Vagina (tissue), 2 donors: ENCODE results near the gene OPRD1. TPM values are rescaled to one million over a fixed set of nuclear protein-coding genes. Genes with fewer than 3 reads are reported as not detected.

Experiments
- DNase-seq, 2 donors: peaks; one replicate each; pipeline ENCODE4 v3.0.0-alpha.2; 2017; ENCODE audit errors: extremely low spot score in 2 of 2
- H3K27ac ChIP-seq: fragments of 200-600 bp; sonication (generic); one replicate; pipeline ENCODE4 v1.5.1; 2019
- H3K27me3 ChIP-seq: fragments of 200-600 bp; sonication (generic); one replicate; pipeline ENCODE4 v1.5.1; 2019
- H3K36me3 ChIP-seq, 2 donors: fragments of 200-600 bp; sonication (generic); one replicate each; pipeline ENCODE4 v1.5.1; 2017 to 2019
- H3K4me1 ChIP-seq: fragments of 200-600 bp; sonication (generic); one replicate; pipeline ENCODE4 v1.5.1; 2019
- H3K4me3 ChIP-seq, 2 donors: fragments of 200-600 bp; sonication (generic); 1 replicate in 1 of 2; 2 replicates in 1 of 2; pipeline ENCODE4 v1.5.1; 2016 to 2019
- H3K9me3 ChIP-seq: fragments of 200-600 bp; sonication (generic); one replicate; pipeline ENCODE4 v1.5.1; 2019
- POLR2A ChIP-seq, 2 donors: fragments of 450-650 bp; IDR thresholded peaks; one replicate each; pipeline ENCODE4 v1.6.1; 2017; ENCODE audit warnings: antibody characterized with exemption in 2 of 2, mild to moderate bottlenecking in 2 of 2, moderate library complexity in 2 of 2
- POLR2AphosphoS5 ChIP-seq, 2 donors: sonication (generic); formaldehyde crosslinking; IDR thresholded peaks; one replicate each; pipeline ENCODE4 v1.9.0; 2017; ENCODE audit warnings: antibody characterized with exemption in 2 of 2, mild to moderate bottlenecking in 2 of 2, low read depth in 1 of 2; ENCODE audit not compliant: insufficient read depth in 1 of 2
- intact Hi-C: fragments of 100-400 bp; cut with DNase I; formaldehyde crosslinking; loops from one replicate; pipeline ENCODE4 v1.15.1; 2023
- total RNA-seq: library from RNA; depleted of rRNA; stranded (reverse); fragments of >200 nt; gene quantifications from one replicate; pipeline ENCODE4 v1.2.3, GENCODE V29; 2016
- TF ChIP-seq, protein P1 (sequence below), 3 experiments: fragments of 450-650 bp in 2 of 3; fragments of 200-600 bp in 1 of 3; sonication (generic) in 1 of 3; IDR thresholded peaks; one replicate each; pipeline ENCODE4 v1.5.1; 2017 to 2019; ENCODE audit warnings: antibody characterized with exemption in 3 of 3, mild to moderate bottlenecking in 2 of 3, moderate library complexity in 2 of 3

The OPRD1 gene
- total RNA-seq, 1 donor from 2014 or later, result 2.2 TPM

GRCh38 chr1:28909198-28909597, 97.2 kb downstream of the OPRD1 start:
- intact Hi-C loops, result no loop called here
- DNase-seq, result peak in 1 of 2 donors; percentile 3
- Histone ChIP-seq H3K4me3 (no peak overlapping the region), H3K27me3 (no peaks in the 10 kb centered on the region), H3K9me3 (no peaks in the 10 kb centered on the region), H3K36me3 (no peaks in the 10 kb centered on the region), H3K27ac (no peak overlapping the region), H3K4me1 (no peaks in the 10 kb centered on the region)
- TF ChIP-seq POLR2AphosphoS5 (IDR thresholded peaks at IDR 0.05; ENCODE audit: insufficient read depth in 1 of 2, low read depth in 1 of 2), result no peak
- no peak for TF ChIP-seq POLR2A (IDR thresholded peaks at IDR 0.05)
- TF ChIP-seq, protein P1, sequence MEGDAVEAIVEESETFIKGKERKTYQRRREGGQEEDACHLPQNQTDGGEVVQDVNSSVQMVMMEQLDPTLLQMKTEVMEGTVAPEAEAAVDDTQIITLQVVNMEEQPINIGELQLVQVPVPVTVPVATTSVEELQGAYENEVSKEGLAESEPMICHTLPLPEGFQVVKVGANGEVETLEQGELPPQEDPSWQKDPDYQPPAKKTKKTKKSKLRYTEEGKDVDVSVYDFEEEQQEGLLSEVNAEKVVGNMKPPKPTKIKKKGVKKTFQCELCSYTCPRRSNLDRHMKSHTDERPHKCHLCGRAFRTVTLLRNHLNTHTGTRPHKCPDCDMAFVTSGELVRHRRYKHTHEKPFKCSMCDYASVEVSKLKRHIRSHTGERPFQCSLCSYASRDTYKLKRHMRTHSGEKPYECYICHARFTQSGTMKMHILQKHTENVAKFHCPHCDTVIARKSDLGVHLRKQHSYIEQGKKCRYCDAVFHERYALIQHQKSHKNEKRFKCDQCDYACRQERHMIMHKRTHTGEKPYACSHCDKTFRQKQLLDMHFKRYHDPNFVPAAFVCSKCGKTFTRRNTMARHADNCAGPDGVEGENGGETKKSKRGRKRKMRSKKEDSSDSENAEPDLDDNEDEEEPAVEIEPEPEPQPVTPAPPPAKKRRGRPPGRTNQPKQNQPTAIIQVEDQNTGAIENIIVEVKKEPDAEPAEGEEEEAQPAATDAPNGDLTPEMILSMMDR (IDR thresholded peaks at IDR 0.05), result no peak

- Histone ChIP-seq H3K27me3 (no peaks in the 10 kb centered on the region), H3K36me3 (no peaks in the 10 kb centered on the region), H3K4me1 (peaks cover 6% of the 10 kb centered on the region), H3K9me3 (no peaks in the 10 kb centered on the region), H3K27ac (no peak overlapping the region), H3K4me3 (no peak overlapping the region)
- no peak for TF ChIP-seq POLR2AphosphoS5 (IDR thresholded peaks at IDR 0.05; ENCODE audit: insufficient read depth in 1 of 2, low read depth in 1 of 2)
- TF ChIP-seq, protein P1 (IDR thresholded peaks at IDR 0.05), result no peak
- no peak for TF ChIP-seq POLR2A (IDR thresholded peaks at IDR 0.05)
- intact Hi-C loops, result no loop called here
- peak in 1 of 2 donors; percentile 29 for DNase-seq
Measured at GRCh38 chr1:28910379-28911115, 98.6 kb downstream of the OPRD1 start.

- H3K27me3 ChIP-seq, result no peaks in the 10 kb centered on the region
- peak overlapping the region; percentile 66 to 78 for H3K4me3 ChIP-seq
- no peaks in the 10 kb centered on the region for H3K9me3 ChIP-seq
- DNase-seq, result no peak
- intact Hi-C loops, result no loop called here
- peaks cover 13% of the 10 kb centered on the region for H3K4me1 ChIP-seq
- H3K36me3 ChIP-seq, result no peaks in the 10 kb centered on the region
- peak overlapping the region; percentile 84 for H3K27ac ChIP-seq
- TF ChIP-seq POLR2AphosphoS5 (IDR thresholded peaks at IDR 0.05; ENCODE audit: insufficient read depth in 1 of 2, low read depth in 1 of 2), result no peak
- TF ChIP-seq, protein P1 (IDR thresholded peaks at IDR 0.05), result no peak
- no peak for TF ChIP-seq POLR2A (IDR thresholded peaks at IDR 0.05)
Measured at GRCh38 chr1:28913786-28914227, 101.8 kb downstream of the OPRD1 start.

GRCh38 chr1:28914228-28915030, 102.5 kb downstream of the OPRD1 start, which contains the start of gene EPB41:
TSS of gene EPB41 (plus strand) at chr1:28914569. CDS start at chr1:28987438, 72,869 bp downstream.
- TF ChIP-seq, protein P1 (IDR thresholded peaks at IDR 0.05), result no peak
- TF ChIP-seq POLR2A (IDR thresholded peaks at IDR 0.05), result peak in 1 of 2 donors; percentile 59
- TF ChIP-seq POLR2AphosphoS5 (IDR thresholded peaks at IDR 0.05; ENCODE audit: insufficient read depth in 1 of 2, low read depth in 1 of 2), result peak; percentile 63 to 66
- Histone ChIP-seq H3K27me3 (no peaks in the 10 kb centered on the region), H3K4me3 (peak within 1 kb of the TSS; percentile 66 to 78), H3K9me3 (no peaks in the 10 kb centered on the region), H3K27ac (peak within 1 kb of the TSS; percentile 84), H3K36me3 (no peaks in the 10 kb centered on the region), H3K4me1 (peaks cover 13% of the 10 kb centered on the region)
- intact Hi-C loops, result no loop called here
- DNase-seq, result peak in 1 of 2 donors; percentile 93
